Keratinocyte (primary cell): ENCODE data around the gene PLCB3. TPM values are rescaled to one million over a fixed set of nuclear protein-coding genes. Genes with fewer than 3 reads are reported as not detected.

ENCODE experiments used
- DNase-seq: peaks from one replicate; pipeline ENCODE4 v3.0.0-alpha.2; 2011; ENCODE audit warnings: low read depth, missing footprints, low spot score
- FAIRE-seq: peaks from 2 replicates; lab custom pipeline; 2011; peaks lifted over from hg19 to GRCh38; lab: Jason Lieb, UNC
- H2AFZ ChIP-seq: 2 replicates; pipeline ENCODE4 v1.6.0; 2012; ENCODE audit warnings: low read length, control low read depth, inconsistent platforms; ENCODE audit not compliant: control insufficient read depth
- H3K27ac ChIP-seq: 2 replicates; pipeline ENCODE4 v1.5.1; 2011; ENCODE audit warnings: low read length; ENCODE audit not compliant: control insufficient read depth, insufficient read depth
- H3K27me3 ChIP-seq: 3 replicates; pipeline ENCODE4 v1.6.0; 2011; ENCODE audit warnings: low read length; ENCODE audit not compliant: control insufficient read depth, insufficient read depth; ENCODE audit errors: extremely low read depth
- H3K36me3 ChIP-seq, 2 experiments: 2 replicates in 1 of 2; 3 replicates in 1 of 2; pipeline ENCODE4 v1.5.1; 2011; ENCODE audit warnings: low read length in 2 of 2, mild to moderate bottlenecking in 1 of 2; ENCODE audit not compliant: control insufficient read depth in 2 of 2, insufficient read depth in 2 of 2; ENCODE audit errors: extremely low read depth in 1 of 2
- H3K4me1 ChIP-seq: 3 replicates; pipeline ENCODE4 v1.5.1; 2011; ENCODE audit warnings: low read length; ENCODE audit not compliant: control insufficient read depth, insufficient read depth; ENCODE audit errors: extremely low read depth
- H3K4me2 ChIP-seq: 3 replicates; pipeline ENCODE4 v1.6.0; 2011; ENCODE audit warnings: low read depth, low read length; ENCODE audit not compliant: control insufficient read depth, insufficient read depth; ENCODE audit errors: extremely low read depth
- H3K4me3 ChIP-seq, 3 experiments: fragments of 200-600 bp in 1 of 3; sonication (generic) in 1 of 3; 2 replicates in 2 of 3; 3 replicates in 1 of 3; pipeline ENCODE4 v1.5.1; 2011 to 2016; ENCODE audit warnings: low read length in 3 of 3, mild to moderate bottlenecking in 3 of 3, control low read depth in 2 of 3, inconsistent platforms in 1 of 3, low read depth in 1 of 3, mixed read lengths in 1 of 3, mixed run types in 1 of 3, moderate library complexity in 1 of 3; ENCODE audit not compliant: control insufficient read depth in 2 of 3, insufficient read depth in 2 of 3; ENCODE audit errors: extremely low read depth in 1 of 3
- H3K79me2 ChIP-seq: 2 replicates; pipeline ENCODE4 v1.6.0; 2012; ENCODE audit warnings: low read length; ENCODE audit not compliant: control insufficient read depth, insufficient read depth
- H3K9ac ChIP-seq: 3 replicates; pipeline ENCODE4 v1.6.0; 2011; ENCODE audit warnings: low read length; ENCODE audit not compliant: control insufficient read depth, insufficient read depth; ENCODE audit errors: extremely low read depth
- H3K9me1 ChIP-seq: 3 replicates; pipeline ENCODE4 v1.6.0; 2011; ENCODE audit warnings: low read length; ENCODE audit not compliant: control insufficient read depth, insufficient read depth; ENCODE audit errors: extremely low read depth
- H3K9me3 ChIP-seq: 2 replicates; pipeline ENCODE4 v1.5.1; 2012; ENCODE audit warnings: low read depth, low read length; ENCODE audit not compliant: control insufficient read depth
- H4K20me1 ChIP-seq: 3 replicates; pipeline ENCODE4 v1.6.0; 2011; ENCODE audit warnings: low read length; ENCODE audit not compliant: control insufficient read depth, insufficient read depth; ENCODE audit errors: extremely low read depth
- EZH2 ChIP-seq: IDR thresholded peaks from one replicate; pipeline ENCODE4 v1.6.1; 2012; ENCODE audit warnings: inconsistent platforms, mild to moderate bottlenecking, low read length, moderate library complexity
- dilution Hi-C: fragments of 300-500 bp; cut with MboI; formaldehyde crosslinking; loops from one replicate; pipeline ENCODE4 v1.7.0; 2020; ENCODE audit warnings: low sequenced_read_pairs; ENCODE audit not compliant: extremely low pct_ligation_motif_present
- polyA plus RNA-seq, 5 experiments: library from polyadenylated mRNA; depleted of rRNA in 3 of 5; stranded (reverse) in 3 of 5; stranded (forward) in 1 of 5; unstranded in 1 of 5; fragments of >200 nt; gene quantifications; 1 replicate in 1 of 5; 2 replicates in 3 of 5; 3 replicates in 1 of 5; pipeline versions ENCODE4 v1.2.1 to v1.2.3, GENCODE V29; 2011 to 2012; ENCODE audit warnings: missing spikeins in 2 of 5, low read depth in 1 of 5, low replicate concordance in 1 of 5
- TF ChIP-seq, protein P1 (sequence below), 3 experiments: IDR thresholded peaks in 1 of 3; conservative IDR thresholded peaks in 1 of 3; optimal IDR thresholded peaks in 1 of 3; 2 replicates in 2 of 3; 3 replicates in 1 of 3; pipeline versions ENCODE3 to v1.5.1; 2011; ENCODE audit warnings: low read length in 3 of 3, mild to moderate bottlenecking in 3 of 3, moderate library complexity in 2 of 3, control low read depth in 1 of 3, inconsistent platforms in 1 of 3; ENCODE audit not compliant: insufficient read depth in 2 of 3; ENCODE audit errors: extremely low read depth in 1 of 3

Gene PLCB3
- polyA plus RNA-seq, 1 donor (not counting 4 experiments of a cell fraction or from before 2014, with no cell fraction given), result 32.5 TPM

DNA sequence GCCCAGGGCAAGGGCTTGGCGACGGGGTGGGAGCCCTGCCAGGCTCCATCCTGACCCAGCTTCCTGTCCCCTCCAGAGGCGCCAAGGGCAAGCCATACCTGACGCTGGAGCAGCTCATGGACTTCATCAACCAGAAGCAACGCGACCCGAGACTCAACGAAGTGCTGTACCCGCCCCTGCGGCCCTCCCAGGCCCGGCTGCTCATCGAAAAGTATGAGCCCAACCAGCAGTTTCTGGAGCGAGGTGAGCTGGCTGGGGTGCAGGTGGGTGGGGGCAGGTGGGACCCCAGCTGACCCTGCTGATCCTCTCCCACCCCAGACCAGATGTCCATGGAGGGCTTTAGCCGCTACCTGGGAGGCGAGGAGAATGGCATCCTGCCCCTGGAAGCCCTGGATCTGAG is 5.0 kb downstream of the PLCB3 start:
- Histone ChIP-seq H3K27ac (no peak overlapping the region), H3K9ac (no peak overlapping the region), H3K9me3 (no peaks in the 10 kb centered on the region), H4K20me1 (peaks cover 8% of the 10 kb centered on the region), H3K9me1 (peaks cover 2% of the 10 kb centered on the region), H3K4me1 (peaks cover 17% of the 10 kb centered on the region), H3K4me2 (no peak overlapping the region), H3K4me3 (no peak overlapping the region), H2AFZ (no peak overlapping the region), H3K27me3 (no peaks in the 10 kb centered on the region), H3K79me2 (peaks cover 48% of the 10 kb centered on the region), H3K36me3 (peaks cover 34 to 52% of the 10 kb centered on the region in 2 experiments)
- DNase-seq (no peak), FAIRE-seq (no peak)
- dilution Hi-C loops, result no loop called here
- TF ChIP-seq EZH2, result no peak
- TF ChIP-seq, protein P1, sequence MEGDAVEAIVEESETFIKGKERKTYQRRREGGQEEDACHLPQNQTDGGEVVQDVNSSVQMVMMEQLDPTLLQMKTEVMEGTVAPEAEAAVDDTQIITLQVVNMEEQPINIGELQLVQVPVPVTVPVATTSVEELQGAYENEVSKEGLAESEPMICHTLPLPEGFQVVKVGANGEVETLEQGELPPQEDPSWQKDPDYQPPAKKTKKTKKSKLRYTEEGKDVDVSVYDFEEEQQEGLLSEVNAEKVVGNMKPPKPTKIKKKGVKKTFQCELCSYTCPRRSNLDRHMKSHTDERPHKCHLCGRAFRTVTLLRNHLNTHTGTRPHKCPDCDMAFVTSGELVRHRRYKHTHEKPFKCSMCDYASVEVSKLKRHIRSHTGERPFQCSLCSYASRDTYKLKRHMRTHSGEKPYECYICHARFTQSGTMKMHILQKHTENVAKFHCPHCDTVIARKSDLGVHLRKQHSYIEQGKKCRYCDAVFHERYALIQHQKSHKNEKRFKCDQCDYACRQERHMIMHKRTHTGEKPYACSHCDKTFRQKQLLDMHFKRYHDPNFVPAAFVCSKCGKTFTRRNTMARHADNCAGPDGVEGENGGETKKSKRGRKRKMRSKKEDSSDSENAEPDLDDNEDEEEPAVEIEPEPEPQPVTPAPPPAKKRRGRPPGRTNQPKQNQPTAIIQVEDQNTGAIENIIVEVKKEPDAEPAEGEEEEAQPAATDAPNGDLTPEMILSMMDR (optimal IDR thresholded peaks at IDR 0.05 in 1 of 3, IDR thresholded peaks at IDR 0.05 in 1 of 3, conservative IDR thresholded peaks at IDR 0.05 in 1 of 3; ENCODE audit: extremely low read depth in 1 of 3, insufficient read depth in 2 of 3, low read length in 3 of 3), result no peak

DNA sequence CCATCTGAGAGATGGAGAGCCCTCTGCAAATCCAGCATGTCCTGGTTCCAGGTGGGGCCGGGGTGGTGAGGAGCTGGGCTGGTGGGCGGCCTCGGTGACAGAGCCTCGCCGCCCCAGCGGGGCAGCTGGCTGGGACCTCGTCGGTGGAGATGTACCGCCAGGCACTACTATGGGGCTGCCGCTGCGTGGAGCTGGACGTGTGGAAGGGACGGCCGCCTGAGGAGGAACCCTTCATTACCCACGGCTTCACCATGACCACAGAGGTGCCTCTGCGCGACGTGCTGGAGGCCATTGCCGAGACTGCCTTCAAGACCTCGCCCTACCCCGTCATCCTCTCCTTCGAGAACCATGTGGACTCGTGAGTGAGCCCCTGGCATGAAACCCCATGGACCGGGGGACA is 7.0 kb downstream of the PLCB3 start:
- dilution Hi-C loops, result no loop called here
- peaks cover 29% of the 10 kb centered on the region for H3K79me2 ChIP-seq
- peaks cover 50 to 65% of the 10 kb centered on the region in 2 experiments for H3K36me3 ChIP-seq
- H3K27me3 ChIP-seq, result no peaks in the 10 kb centered on the region
- no peak overlapping the region for H2AFZ ChIP-seq
- peaks cover 18% of the 10 kb centered on the region for H3K4me1 ChIP-seq
- H3K9me3 ChIP-seq, result no peaks in the 10 kb centered on the region
- no peak overlapping the region for H3K4me2 ChIP-seq
- peaks cover 2% of the 10 kb centered on the region for H4K20me1 ChIP-seq
- H3K9ac ChIP-seq, result no peak overlapping the region
- H3K4me3 ChIP-seq, result no peak overlapping the region
- H3K9me1 ChIP-seq, result peaks cover 2% of the 10 kb centered on the region
- TF ChIP-seq EZH2, result no peak
- TF ChIP-seq, protein P1 (optimal IDR thresholded peaks at IDR 0.05 in 1 of 3, IDR thresholded peaks at IDR 0.05 in 1 of 3, conservative IDR thresholded peaks at IDR 0.05 in 1 of 3; ENCODE audit: extremely low read depth in 1 of 3, insufficient read depth in 2 of 3, low read length in 3 of 3), result no peak
- DNase-seq, result no peak
- FAIRE-seq, result no peak
- H3K27ac ChIP-seq, result no peak overlapping the region
